GM21717 (cell line): ENCODE measurements around the gene FUT9.

Experiments used
- ATAC-seq: cut with Tn5 transposase; IDR thresholded peaks from one replicate; pipeline ENCODE4 v1.9.1; 2021; ENCODE audit warnings: mild to moderate bottlenecking, moderate library complexity; ENCODE audit not compliant: unreplicated experiment

The FUT9 gene

GRCh38 chr6:96164802-96165201 lies 149.0 kb downstream of the FUT9 start:
- ATAC-seq: peak; percentile 57

- ATAC-seq: no peak
Measured at GRCh38 chr6:96171112-96171511, 155.3 kb downstream of the FUT9 start.

GRCh38 chr6:96184798-96185197 lies 169.0 kb downstream of the FUT9 start:
- no peak for ATAC-seq

- ATAC-seq: no peak
Measured at GRCh38 chr6:96186094-96186493, 170.3 kb downstream of the FUT9 start.

GRCh38 chr6:96186516-96187195 lies 170.9 kb downstream of the FUT9 start:
- ATAC-seq: no peak

- ATAC-seq: no peak
Measured at GRCh38 chr6:96194675-96195074, 178.9 kb downstream of the FUT9 start.

- no peak for ATAC-seq
Measured at GRCh38 chr6:96195272-96195671, 179.5 kb downstream of the FUT9 start.

- no peak for ATAC-seq
Measured at GRCh38 chr6:96196633-96197032, 180.9 kb downstream of the FUT9 start.

GRCh38 chr6:96197241-96197640 lies 181.5 kb downstream of the FUT9 start:
- ATAC-seq: no peak

- ATAC-seq: no peak
Measured at GRCh38 chr6:96202571-96202970, 186.8 kb downstream of the FUT9 start.

GRCh38 chr6:96211341-96211740 lies 195.6 kb downstream of the FUT9 start:
- ATAC-seq: no peak

GRCh38 chr6:96212066-96212465 lies 196.3 kb downstream of the FUT9 start:
- no peak for ATAC-seq

- ATAC-seq: no peak
Measured at GRCh38 chr6:96213784-96214183, 198.0 kb downstream of the FUT9 start.

- ATAC-seq: no peak
Measured at GRCh38 chr6:96223695-96224094, 207.9 kb downstream of the FUT9 start.

GRCh38 chr6:96227135-96227534 lies 211.4 kb downstream of the FUT9 start:
- ATAC-seq: no peak

- ATAC-seq: no peak
Measured at GRCh38 chr6:96234444-96234843, 218.7 kb downstream of the FUT9 start.

- ATAC-seq: no peak
Measured at GRCh38 chr6:96235927-96236326, 220.2 kb downstream of the FUT9 start.

GRCh38 chr6:96236471-96236870 lies 220.7 kb downstream of the FUT9 start:
- ATAC-seq: no peak

- ATAC-seq: no peak
Measured at GRCh38 chr6:96237638-96238347, 222.0 kb downstream of the FUT9 start.

GRCh38 chr6:96246563-96246962 lies 230.8 kb downstream of the FUT9 start:
- ATAC-seq: no peak

GRCh38 chr6:96249755-96250154 lies 234.0 kb downstream of the FUT9 start:
- ATAC-seq: no peak

GRCh38 chr6:96257751-96258150 lies 242.0 kb downstream of the FUT9 start:
- no peak for ATAC-seq
